Osteocyte (in vitro differentiated cells): ENCODE results near the gene PYCARD. TPM values are rescaled to one million over a fixed set of nuclear protein-coding genes. Genes with fewer than 3 reads are reported as not detected.

ENCODE experiments used
- DNase-seq: peaks from one replicate; pipeline ENCODE4 v3.0.0; 2021; ENCODE audit warnings: mixed read lengths; ENCODE audit not compliant: unreplicated experiment; ENCODE audit errors: extremely low spot score
- H3K27ac Mint-ChIP-seq: one replicate; pipeline ENCODE4 v1.8.0; 2021; ENCODE audit warnings: mild to moderate bottlenecking, mixed read lengths; ENCODE audit not compliant: unreplicated experiment
- H3K27me3 Mint-ChIP-seq: one replicate; pipeline ENCODE4 v1.8.0; 2021; ENCODE audit warnings: mixed read lengths; ENCODE audit not compliant: unreplicated experiment
- H3K36me3 Mint-ChIP-seq: one replicate; pipeline ENCODE4 v1.8.0; 2021; ENCODE audit warnings: mixed read lengths; ENCODE audit not compliant: unreplicated experiment
- H3K4me1 Mint-ChIP-seq: one replicate; pipeline ENCODE4 v1.8.0; 2021; ENCODE audit warnings: mixed read lengths; ENCODE audit not compliant: unreplicated experiment
- H3K4me3 Mint-ChIP-seq: one replicate; pipeline ENCODE4 v1.8.0; 2021; ENCODE audit warnings: mild to moderate bottlenecking, moderate library complexity, mixed read lengths; ENCODE audit not compliant: unreplicated experiment
- H3K9me3 Mint-ChIP-seq: one replicate; pipeline ENCODE4 v1.8.0; 2021; ENCODE audit warnings: mixed read lengths; ENCODE audit not compliant: unreplicated experiment
- total RNA-seq: library from RNA; stranded (reverse); gene quantifications from 2 replicates; pipeline ENCODE4 v1.2.1, GENCODE V29; 2021
- TF ChIP-seq, protein P1 (sequence below): fragments of 200-600 bp; sonication (generic); IDR thresholded peaks from 2 replicates; pipeline ENCODE4 v1.5.0; 2021; ENCODE audit warnings: antibody characterized with exemption, mild to moderate bottlenecking, moderate library complexity

PYCARD gene
- total RNA-seq, 1 donor from 2014 or later: 6.1 TPM

DNA sequence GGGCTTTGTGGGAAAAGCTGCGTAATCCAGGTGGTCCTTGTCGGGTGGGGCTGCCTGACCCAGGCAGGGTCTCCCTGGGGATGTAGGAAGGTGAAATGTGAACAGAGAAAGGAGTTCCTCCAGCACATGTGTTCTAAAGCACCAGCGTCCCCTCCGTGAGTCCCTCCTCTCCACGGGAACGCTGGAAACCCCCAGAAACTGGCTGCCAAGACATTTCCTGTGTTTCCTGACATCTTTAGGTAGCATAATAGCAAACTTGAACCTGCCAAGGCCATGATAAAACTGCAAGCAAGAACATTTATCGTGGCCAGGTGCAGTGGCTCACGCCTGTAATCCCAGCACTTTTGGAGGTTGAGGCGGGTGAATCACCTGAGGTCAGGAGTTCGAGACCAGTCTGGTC, 26.9 kb upstream of the PYCARD start:
- Mint-ChIP-seq H3K36me3 (no peaks in the 10 kb centered on the region), H3K27ac (no peak overlapping the region), H3K9me3 (no peaks in the 10 kb centered on the region), H3K4me1 (no peaks in the 10 kb centered on the region), H3K4me3 (no peak overlapping the region), H3K27me3 (peaks cover 3% of the 10 kb centered on the region)
- TF ChIP-seq, protein P1, sequence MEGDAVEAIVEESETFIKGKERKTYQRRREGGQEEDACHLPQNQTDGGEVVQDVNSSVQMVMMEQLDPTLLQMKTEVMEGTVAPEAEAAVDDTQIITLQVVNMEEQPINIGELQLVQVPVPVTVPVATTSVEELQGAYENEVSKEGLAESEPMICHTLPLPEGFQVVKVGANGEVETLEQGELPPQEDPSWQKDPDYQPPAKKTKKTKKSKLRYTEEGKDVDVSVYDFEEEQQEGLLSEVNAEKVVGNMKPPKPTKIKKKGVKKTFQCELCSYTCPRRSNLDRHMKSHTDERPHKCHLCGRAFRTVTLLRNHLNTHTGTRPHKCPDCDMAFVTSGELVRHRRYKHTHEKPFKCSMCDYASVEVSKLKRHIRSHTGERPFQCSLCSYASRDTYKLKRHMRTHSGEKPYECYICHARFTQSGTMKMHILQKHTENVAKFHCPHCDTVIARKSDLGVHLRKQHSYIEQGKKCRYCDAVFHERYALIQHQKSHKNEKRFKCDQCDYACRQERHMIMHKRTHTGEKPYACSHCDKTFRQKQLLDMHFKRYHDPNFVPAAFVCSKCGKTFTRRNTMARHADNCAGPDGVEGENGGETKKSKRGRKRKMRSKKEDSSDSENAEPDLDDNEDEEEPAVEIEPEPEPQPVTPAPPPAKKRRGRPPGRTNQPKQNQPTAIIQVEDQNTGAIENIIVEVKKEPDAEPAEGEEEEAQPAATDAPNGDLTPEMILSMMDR: no peak
- no peak for DNase-seq

DNA sequence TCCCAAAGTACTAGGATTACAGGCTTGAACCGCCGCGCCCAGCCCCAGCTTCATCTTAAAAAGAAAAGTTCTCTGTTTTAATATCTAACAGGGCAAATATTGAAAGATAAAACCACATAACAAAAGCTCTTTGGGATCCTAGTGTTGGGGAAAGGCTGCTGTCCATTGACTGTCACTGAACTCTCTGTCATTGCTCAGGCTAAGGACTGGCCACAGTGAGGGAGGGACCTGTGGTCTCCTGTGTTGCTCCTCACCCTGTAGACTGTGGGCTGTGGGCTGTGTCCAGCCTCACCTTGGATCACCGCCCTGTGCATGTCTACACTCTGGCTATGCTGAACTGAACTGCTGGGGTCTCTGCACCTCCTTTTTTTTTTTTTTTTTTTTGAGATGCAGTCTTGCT, 25.6 kb upstream of the PYCARD start:
- TF ChIP-seq, protein P1: no peak
- peaks cover 3% of the 10 kb centered on the region for H3K27me3 Mint-ChIP-seq
- H3K9me3 Mint-ChIP-seq: no peaks in the 10 kb centered on the region
- no peak for DNase-seq
- no peak overlapping the region for H3K4me3 Mint-ChIP-seq
- no peaks in the 10 kb centered on the region for H3K4me1 Mint-ChIP-seq
- no peak overlapping the region for H3K27ac Mint-ChIP-seq
- no peaks in the 10 kb centered on the region for H3K36me3 Mint-ChIP-seq

DNA sequence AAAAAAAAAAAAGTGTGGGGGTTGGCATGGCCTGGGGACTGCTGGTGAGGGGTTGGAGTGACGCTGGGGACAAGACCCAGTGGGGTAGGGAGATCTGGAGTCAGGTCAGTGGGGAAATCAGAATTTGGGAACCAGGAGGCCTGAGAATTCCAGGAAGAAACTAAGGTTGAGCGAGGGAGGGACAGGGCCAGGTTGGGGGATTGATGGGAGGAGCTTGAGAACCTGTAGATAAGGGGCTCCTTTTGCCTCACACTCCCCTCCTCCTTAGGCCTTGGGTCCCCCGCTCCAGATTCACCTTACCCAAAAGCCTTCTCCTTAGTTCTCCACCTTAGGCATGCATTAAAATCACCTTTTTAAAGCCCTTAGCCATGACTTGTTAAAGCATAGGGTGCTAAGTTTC, 22.6 kb upstream of the PYCARD start:
- no peak overlapping the region for H3K27ac Mint-ChIP-seq

DNA sequence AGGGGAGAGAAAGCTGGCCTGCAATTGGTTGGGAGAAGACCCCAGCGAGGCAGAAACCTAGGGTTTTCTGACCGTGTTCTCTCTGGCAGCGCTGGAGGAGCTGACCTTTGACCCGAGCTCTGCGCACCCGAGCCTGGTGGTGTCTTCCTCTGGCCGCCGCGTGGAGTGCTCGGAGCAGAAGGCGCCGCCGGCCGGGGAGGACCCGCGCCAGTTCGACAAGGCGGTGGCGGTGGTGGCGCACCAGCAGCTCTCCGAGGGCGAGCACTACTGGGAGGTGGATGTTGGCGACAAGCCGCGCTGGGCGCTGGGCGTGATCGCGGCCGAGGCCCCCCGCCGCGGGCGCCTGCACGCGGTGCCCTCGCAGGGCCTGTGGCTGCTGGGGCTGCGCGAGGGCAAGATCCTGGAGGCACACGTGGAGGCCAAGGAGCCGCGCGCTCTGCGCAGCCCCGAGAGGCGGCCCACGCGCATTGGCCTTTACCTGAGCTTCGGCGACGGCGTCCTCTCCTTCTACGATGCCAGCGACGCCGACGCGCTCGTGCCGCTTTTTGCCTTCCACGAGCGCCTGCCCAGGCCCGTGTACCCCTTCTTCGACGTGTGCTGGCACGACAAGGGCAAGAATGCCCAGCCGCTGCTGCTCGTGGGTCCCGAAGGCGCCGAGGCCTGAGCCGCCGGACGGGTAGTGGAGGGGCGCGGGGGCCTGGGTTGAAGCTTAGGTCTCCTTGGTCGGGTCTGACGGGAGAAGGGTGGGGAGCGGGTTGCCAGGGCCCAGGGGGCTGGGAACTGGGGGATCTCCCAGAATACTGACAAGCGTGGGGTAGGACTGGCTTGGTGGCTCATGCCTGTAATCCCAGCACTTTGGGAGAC, 21.8 kb upstream of the PYCARD start:
- TF ChIP-seq, protein P1: no peak
- Mint-ChIP-seq H3K4me3 (no peak overlapping the region), H3K27me3 (peaks cover 13% of the 10 kb centered on the region), H3K36me3 (no peaks in the 10 kb centered on the region), H3K9me3 (no peaks in the 10 kb centered on the region), H3K27ac (no peak overlapping the region), H3K4me1 (no peaks in the 10 kb centered on the region)
- DNase-seq: no peak

More for the DNA sequence above, 22.6 kb upstream of the PYCARD start:
- TF ChIP-seq, protein P1: no peak
- peaks cover 13% of the 10 kb centered on the region for H3K27me3 Mint-ChIP-seq
- H3K4me1 Mint-ChIP-seq: no peaks in the 10 kb centered on the region
- H3K9me3 Mint-ChIP-seq: no peaks in the 10 kb centered on the region
- no peaks in the 10 kb centered on the region for H3K36me3 Mint-ChIP-seq
- H3K4me3 Mint-ChIP-seq: no peak overlapping the region
- DNase-seq: no peak

DNA sequence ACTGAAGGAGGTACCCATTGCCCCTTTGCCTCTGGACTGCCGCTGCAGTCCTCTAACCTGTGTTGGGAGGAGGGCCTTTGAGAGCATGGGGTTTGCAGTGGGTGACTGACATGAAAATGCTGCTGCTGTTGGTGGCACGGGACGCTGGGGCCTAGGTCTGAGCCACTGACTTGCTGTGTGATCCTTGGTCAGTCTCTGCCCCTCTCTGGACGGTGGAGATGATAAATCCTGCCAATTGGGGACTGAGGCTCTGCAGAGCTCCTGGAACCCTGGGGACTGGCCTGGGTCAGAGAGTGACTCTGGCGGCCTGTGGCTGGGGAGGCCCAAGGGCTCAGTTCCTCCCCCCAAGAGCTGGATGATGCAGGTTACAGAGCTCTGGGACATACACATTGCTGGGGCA, 20.5 kb upstream of the PYCARD start:
- no peak overlapping the region for H3K4me3 Mint-ChIP-seq
- no peak overlapping the region for H3K27ac Mint-ChIP-seq
- DNase-seq: no peak
- H3K36me3 Mint-ChIP-seq: no peaks in the 10 kb centered on the region
- TF ChIP-seq, protein P1: no peak
- H3K27me3 Mint-ChIP-seq: peaks cover 19% of the 10 kb centered on the region
- H3K4me1 Mint-ChIP-seq: no peaks in the 10 kb centered on the region
- no peaks in the 10 kb centered on the region for H3K9me3 Mint-ChIP-seq
